HG03280 (cell line): ENCODE measurements around the gene CLIP1.
"Not testable (repeated sequence)": the region's sequence is repeated elsewhere in the genome, so short reads cannot be mapped to it uniquely, and the experiment has no call there.

ENCODE experiments used
- ATAC-seq: cut with Tn5 transposase; IDR thresholded peaks from one replicate; pipeline ENCODE4 v1.9.1; 2021; ENCODE audit warnings: mild to moderate bottlenecking, moderate library complexity; ENCODE audit not compliant: unreplicated experiment

The CLIP1 gene

DNA sequence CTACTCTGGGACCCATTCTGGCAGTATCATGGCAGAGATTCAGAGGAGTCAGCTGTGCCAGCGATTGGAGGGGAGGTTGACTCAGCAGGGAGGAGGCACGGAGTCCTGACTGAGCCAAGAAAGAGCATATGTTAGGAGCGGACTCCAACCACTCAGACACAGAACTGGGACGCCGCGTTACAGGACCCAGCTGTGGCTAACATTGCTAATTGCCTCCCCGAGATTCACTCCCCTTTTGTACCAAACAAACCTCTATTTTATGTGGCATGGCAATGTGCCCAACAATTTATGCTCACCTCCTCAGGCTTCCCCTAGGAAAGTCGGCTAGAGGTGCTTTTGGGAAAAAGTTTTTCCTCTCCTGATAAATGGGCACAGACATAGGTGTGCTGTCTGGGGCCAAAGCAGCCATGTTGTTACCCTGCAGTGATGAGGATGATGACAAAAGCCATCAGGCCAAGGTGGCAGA lies 15.2 kb upstream of the CLIP1 start:
- ATAC-seq, result no peak

DNA sequence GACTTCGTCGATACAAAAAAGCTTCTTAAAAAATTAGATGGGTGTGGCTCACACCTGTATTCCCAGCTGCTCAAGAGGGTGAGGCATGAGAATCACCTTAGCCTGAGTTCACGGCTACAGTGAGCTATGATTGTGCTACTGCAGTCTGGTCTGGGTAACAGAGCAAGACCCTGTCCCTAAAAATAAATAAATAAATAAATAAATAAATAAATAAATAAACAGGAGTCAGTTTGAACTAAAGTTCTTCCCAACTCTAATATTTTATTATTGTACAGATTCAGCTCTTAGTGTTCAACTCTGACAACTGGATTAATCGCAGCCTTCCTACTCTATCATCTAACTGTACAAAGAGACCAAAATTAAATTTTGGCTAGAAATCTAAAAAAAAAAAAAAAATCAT lies 12.7 kb upstream of the CLIP1 start:
- no peak for ATAC-seq

DNA sequence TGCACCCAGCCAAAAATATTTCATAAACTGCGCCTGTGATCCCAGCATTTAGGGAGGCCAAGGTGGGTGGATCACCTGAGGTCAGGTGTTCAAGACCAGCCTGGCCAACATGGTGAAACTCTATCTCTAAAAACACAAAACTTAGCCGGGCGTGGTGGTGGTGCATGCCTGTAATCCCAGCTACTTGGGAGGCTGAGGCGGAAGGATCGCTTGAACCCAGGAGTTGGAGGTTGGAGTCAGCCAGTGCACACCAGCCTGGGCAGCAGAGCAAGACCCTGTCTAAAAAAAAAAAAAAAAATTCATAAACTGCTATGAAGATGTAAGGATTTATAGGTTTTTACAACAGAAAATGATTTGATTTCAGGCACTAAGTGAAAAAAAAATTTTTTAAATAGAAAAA lies 6.6 kb upstream of the CLIP1 start:
- not testable (repeated sequence) for ATAC-seq

DNA sequence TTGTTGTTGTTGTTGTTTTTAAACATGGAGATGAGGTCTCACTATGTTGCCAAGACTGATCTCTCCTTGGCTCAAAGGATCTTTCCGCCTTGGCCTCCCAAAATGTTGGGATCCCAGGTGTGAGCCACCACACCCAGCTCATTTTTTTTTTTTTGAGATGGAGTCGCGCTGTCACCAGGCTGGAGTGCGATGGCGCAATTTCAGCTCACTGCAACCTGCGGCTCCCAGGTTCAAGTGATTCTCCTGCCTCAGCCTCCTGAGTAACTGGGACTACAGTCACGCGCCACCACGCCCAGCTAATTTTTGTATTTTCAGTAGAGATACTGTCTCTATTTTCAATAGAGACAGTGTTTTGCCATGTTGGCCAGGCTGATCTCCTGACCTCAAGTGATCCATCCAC lies 4.9 kb upstream of the CLIP1 start:
- ATAC-seq, result no peak

DNA sequence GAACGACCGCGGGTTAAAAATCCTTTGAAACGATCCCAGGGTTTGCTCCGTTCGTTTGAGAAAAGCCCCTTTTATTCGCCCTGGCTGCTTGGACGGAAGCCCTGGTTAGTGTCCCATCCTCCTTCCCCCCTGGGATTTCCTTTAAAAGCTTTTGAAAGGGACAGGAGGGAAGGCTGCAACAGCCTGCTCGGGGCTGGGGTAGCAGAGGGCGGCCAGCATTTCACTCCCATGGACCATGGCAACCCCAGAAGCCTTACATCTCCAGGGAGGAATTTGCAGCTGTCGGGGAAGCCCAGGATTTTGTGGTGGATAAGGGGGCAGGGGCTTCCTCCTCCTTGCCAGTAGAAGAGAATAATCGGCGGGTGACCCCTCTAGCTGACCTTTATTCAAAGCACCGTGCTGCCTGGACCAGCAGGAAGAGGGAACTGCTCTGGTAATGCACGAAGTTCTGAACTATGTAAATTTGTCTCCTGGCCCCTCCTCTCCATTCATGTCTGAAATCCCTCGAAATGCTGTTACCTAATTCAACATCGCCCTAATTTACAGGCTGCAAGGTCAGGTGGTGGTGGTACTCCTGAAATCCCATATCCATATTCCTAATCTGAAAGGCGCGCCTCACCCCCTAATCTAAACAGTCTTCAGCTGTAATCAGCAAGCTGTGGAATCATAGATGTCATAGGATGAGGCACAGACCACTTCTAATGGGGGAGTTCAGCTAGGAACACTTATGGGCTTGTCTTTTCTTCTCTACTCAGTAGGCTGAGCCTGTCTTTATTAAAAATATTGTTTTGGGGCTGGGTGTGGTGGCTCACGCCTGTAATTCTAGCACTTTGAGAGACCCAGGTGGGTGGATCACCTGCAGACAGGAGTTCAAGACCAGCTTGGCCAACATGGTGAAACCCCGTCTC lies 1.0 kb upstream of the CLIP1 start:
- ATAC-seq, result no peak

DNA sequence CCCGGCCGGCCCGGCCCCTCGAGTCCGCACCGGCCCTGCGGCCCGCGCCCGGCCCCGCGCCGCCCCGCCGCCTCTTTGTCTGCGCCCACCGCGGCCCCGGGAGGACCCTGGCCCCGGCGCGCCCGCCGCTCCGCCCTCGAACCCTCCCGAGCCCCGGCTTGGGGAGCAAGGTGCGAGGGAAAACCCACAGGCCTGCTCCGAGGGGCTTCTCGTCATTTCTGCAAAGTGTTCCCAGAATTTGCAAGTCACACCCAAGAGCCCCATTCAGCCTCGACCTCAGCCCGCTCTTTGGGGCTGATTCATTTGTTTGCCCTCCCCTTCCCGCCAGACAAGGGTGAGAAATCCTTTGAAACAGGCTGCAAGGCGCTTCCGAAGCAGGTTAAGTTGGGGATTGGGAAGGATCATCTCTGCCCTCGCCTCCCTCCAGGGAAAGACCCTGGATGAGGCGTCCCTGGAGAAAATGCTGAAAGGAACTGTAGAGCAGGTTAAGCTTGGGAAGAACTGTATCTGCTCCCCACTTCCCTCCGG lies 325 bp upstream of the CLIP1 start:
- peak; percentile 2 for ATAC-seq

DNA sequence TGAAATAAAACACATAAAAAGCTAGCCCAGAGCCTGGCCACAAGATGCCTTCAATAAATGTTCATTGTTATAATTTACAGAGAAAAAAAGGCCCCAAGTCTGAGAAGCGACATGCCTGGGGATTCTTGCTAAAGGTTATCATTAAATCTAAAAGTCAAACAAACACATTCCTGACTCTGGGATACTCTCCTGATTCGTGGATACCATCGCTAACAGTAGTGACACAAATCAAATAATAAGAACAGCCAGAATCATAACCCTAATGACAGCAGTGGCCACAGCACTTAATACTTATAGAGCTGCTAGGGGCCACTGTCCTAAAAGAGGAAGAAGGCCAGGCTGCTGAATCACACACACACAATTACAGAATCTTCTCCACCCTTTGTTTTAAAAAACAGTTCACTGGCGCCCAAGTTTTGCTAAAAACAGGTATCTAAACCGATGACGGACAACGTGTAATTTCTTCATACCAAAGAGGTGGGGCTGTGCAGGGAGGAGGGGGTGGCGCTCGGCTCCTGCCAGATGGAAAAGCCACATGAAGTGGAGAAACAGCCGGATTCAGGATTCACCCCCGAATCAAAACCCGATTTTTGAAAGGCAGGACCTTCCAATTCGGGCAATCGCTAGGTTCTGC lies 1.2 kb downstream of the CLIP1 start:
- ATAC-seq, result no peak

DNA sequence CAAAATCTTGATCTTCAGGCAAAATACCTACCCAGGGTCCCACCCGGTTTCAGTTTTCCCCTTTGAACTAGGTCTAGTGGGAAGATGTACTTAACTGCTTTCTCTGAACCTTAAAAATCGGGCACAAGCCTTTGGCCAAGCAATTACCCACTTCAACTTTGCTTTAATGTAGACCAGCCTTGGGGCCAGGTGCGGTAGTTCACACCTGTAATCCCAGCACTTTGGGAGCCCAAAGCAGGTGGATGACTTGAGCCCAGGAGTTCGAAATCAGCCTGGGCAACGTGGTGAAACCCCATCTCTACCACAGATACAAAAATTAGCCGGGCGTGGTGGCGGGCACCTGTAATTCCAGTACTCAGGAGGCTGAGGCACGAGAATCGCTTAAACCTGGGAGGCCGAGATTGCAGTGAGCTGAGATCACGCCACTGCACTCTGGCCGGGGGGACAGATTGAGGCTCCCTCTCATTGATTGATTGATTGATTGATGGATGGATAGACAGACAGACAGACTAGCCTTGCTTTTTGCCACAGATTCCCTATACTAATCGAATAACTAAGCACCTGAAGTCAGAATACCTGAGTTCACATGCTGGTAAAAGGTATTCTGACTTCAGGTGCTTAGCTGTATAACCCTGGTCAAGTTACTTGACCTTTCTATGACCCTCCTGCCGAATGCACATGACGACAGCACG lies 1.9 kb downstream of the CLIP1 start:
- ATAC-seq, result no peak

DNA sequence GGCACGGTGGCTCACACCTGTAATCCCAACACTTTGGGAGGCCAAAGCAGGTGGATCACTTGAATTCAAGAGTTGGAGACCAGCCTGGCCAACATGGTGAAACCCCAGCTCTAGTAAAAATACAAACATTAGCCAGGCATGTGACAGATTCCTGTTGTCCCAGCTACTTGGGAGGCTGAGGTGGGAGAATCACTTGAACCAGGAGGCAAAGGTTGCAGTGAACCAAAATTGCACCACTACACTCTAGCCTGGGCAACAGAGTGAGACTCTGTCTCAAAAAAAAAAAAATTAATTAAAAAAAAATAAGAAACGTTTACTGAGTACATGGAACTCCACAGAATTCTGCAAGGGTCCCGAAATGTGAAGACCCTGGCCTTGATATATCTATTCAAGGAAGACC lies 3.4 kb downstream of the CLIP1 start:
- not testable (repeated sequence) for ATAC-seq

DNA sequence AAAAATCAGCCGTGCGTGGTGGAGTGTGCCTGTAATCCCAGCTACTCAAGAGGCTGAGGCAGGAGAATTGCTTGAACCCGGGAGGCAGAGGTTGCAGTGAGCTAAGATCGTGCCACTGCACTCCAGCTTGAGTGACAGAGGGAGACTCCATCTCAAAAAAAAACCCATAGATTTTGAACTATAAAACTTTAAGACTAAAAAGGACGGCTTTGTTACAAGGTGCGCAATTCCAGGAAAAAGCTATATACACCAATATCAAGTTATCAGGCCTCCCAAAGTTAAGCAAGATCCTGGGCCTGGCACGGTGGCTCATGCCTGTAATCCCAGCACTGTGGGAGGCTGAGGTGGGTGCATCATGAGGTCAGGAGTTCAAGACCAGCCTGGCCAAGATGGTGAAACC lies 6.8 kb downstream of the CLIP1 start:
- ATAC-seq, result not testable (repeated sequence)

DNA sequence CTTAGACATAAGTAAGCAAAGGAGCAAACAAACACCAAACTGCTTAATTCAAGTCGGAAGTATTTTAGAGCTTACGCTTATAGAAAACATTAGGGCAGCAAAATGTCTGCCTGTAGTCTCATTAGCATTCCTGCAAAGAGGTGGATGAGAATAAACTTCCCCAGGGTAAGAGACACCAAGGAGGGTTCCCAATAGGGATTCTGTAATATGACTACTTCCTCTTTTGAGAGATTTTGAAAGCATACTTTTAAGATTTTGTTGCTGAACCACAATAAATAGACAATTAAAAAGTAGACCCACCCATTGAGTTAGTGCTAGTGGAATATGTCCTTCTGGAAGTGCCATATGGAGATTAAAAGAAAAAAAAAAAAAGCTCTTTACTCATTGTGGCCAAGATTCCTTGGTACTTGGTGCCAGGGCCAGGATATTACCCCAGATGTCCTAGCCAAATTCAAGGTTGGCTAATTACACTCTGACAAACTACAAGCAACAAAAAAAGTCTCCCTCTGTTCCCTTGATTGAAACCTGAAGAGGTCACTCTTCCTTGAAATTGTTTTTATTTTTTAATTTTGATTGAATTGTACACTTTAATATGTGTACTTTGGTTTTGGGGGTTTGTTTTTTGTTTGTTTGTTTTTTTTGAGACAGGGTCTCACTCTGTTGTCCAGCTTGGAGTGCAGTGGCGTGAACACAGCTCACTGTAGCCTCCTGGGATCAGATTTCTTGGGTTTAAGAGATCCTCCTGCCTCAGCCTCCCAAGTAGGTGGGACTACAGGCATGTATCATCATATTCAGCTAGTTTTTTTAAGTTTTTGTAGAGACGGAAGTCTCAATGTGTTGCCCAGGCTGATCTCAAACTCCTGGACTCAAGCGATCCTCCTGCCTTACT lies 8.7 kb downstream of the CLIP1 start:
- no peak for ATAC-seq

DNA sequence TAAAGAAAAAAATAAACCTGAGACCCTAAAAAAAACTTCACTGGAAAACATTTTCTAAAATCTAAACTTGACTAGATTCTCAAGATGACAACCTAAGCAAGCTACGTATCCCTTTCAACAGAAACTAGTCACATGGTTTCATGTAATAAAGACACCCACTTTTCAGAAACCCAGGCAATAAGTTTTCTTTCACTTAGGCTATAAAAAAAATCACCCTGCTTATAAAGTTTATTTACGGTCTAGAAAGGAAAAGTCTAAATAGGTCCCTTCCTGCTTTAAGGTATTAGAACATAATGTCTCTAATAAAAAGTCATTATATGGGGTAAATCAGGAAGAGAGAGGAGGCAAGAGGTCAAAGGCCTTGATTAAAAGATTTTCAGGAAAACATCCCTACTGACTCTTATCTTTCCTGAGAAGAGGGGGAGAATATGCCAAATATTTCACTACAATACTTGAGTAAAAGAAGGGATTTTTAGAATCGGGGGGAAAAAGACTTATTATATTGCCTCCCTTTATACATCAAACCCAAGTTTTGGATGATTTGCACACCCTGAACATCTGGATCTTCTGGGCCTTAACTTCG lies 9.5 kb downstream of the CLIP1 start:
- no peak for ATAC-seq

DNA sequence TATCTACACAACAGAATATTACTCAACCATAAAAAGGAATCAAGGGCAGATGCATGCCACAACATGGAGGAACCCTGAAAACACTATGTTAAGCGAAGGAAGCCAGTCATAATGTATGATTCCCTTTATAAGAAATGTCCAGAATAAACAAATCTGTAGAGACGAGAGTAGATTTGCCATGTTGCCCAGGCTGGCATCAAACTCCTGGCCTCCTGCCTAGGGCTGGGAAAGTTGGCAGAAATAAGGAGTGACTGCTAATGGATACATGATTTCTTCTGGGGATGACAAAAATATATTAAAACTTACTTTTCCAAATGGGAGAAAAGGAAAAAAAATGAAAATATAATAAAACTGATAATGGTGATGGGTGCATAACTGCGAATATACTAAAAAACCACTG lies 10.9 kb downstream of the CLIP1 start:
- no peak for ATAC-seq

DNA sequence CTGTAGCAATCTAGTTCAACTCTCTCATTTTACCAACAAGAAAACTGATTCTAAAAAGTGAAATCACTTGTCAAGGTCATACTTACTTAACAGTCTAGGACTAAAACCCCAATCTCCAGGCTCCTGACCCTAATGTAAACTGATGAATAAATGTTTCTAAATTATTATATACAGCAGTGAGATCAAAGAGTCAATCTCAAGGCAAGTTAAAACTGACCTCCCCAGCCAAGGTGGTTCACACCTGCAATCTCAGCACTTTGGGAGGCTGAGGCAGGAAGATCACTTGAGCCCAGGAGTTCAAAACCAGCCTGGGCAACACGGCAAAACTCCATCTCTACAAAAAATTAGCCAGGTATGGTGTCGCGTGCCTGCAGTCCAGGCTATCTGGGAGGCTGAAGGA lies 15.3 kb downstream of the CLIP1 start:
- no peak for ATAC-seq

DNA sequence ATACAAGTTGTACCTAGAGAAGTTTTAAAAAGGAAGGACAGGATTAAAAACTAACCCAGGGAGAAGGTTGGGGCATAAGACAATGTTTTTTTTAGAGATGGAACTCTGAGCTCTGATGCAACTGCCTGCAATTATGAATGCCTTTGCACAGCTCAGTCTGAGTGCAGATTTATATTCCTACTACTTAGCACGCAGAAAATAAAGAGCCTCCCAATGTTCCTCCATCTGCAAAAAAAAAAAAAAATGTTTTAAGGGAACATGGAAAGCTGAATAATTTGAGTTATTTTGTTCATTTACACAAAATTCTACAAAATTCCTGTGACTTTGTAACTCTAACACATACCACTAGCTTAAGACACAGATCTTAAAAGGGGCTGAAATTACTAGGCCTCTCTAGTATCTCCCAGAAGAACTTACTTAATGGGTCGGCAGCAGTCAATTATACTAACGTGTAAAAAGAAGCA lies 15.7 kb downstream of the CLIP1 start:
- ATAC-seq, result no peak

DNA sequence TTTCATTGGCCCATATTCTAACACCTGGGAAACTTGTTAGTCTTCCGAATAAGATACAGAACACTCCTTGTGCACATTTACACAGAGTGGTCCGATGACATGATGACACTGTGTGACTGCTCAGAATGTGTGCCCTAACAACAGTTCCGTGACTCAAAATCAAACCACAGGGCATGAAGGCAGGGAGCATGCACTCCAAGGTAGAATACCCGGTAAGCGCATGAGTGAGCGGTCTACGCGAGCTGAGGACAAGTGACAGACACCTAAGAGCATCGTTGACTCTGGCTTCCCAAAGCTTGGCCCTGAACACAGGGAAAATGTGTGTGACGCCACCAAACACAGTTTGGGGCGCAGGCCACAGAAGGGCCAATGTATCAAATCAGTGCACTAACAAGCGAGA lies 18.6 kb downstream of the CLIP1 start:
- ATAC-seq, result no peak

DNA sequence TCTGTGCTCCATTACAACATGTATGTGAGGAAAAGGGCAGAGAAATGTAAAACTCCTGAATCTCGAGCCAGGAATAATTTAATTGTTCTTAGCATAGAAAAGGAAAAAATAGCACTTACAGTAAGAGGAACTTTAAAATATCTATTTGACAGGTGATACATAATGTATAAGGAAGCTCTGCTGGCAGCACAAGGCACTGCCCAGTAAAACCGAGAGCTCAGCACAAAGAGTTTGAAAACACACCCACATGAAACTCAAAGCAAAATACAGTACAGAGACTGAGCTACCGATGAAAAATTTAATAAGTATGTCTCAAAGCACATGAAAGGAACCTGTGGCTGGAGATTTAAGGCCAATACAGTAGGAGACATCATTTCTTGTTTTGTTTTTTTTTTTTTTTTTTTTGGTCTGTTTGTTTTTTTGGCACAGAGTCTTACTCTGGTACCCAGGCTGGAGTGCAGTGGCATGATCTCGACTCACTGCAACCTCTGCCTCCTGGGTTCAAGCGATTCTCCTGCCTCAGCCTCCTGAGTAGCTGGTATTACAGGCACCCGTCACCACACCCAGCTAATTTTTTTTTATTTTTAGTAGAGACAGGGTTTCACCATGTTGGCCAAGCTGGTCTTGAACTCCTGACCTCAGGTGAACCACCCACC lies 19.2 kb downstream of the CLIP1 start:
- ATAC-seq, result no peak

DNA sequence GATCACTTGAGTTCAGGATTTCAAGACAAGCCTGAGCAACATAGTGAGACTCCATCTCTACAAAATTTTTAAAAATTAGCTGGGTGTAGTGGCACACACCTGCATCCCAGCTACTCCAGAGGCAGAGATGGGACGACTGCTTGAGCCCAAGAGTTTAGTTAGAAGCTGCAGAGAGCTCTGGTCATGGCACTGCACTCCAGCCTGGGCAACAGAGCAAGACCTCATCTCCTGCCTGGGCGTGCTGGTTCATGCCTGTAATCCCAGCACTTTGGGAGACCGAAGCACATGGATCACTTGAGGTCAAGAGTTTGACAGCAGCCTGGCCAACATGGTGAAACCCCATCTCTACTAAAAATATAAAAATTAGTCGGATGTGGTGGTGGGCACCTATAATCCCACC lies 20.2 kb downstream of the CLIP1 start:
- no peak for ATAC-seq

DNA sequence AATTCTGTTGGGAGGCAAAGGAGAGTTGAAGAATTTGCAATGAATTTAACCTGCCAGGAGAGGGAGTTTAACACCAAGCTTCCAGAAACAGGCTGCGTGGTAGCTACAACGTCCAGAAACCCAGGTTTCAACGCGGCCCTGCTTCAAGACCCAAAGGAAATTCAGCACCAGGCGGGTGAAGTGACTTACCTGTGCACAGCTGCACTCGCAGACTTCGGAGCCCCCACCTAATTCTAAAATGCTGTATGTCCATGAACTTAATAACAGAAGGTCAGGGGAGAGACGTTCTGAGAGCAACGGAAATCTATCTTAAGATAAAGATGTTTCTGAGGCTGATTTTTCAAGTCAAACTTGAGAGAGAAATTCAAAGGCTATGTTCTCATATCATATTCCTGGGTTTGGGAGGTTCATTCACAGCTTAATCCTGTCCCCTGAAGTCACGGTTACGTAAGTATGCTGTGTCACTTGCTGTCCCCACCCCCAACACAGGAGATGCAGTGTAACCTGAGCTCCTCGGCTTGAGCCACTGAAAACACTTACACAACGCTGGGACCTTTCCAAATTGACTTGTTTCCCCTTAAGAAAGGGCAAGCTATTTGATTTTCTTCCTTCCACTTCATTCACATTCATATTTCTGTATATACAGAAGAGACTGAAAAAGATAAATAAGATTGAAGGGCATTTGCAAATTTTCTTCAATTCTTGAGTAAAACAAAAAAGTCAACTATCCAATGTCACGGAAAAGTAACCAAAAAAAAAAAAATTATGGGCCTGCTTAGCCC lies 22.7 kb downstream of the CLIP1 start:
- peak; percentile 51 for ATAC-seq
